Dermis microvascular lymphatic vessel endothelial cell (primary cell): Measurements from ENCODE around the gene VEGFB. TPM values are rescaled to one million over a fixed set of nuclear protein-coding genes. Genes with fewer than 3 reads are reported as not detected.

ENCODE experiments used
- DNase-seq, 2 donors: peaks; one replicate each; pipeline versions ENCODE4 v3.0.0 to v3.0.0-alpha.2; 2010; ENCODE audit warnings: low read depth in 2 of 2
- total RNA-seq: library from RNA; depleted of rRNA; stranded (reverse); fragments of >200 nt; gene quantifications from 2 replicates; pipeline ENCODE4 v1.2.1, GENCODE V29; 2014

Gene VEGFB
- total RNA-seq, 1 donor from 2014 or later, result 7.7 TPM

DNA sequence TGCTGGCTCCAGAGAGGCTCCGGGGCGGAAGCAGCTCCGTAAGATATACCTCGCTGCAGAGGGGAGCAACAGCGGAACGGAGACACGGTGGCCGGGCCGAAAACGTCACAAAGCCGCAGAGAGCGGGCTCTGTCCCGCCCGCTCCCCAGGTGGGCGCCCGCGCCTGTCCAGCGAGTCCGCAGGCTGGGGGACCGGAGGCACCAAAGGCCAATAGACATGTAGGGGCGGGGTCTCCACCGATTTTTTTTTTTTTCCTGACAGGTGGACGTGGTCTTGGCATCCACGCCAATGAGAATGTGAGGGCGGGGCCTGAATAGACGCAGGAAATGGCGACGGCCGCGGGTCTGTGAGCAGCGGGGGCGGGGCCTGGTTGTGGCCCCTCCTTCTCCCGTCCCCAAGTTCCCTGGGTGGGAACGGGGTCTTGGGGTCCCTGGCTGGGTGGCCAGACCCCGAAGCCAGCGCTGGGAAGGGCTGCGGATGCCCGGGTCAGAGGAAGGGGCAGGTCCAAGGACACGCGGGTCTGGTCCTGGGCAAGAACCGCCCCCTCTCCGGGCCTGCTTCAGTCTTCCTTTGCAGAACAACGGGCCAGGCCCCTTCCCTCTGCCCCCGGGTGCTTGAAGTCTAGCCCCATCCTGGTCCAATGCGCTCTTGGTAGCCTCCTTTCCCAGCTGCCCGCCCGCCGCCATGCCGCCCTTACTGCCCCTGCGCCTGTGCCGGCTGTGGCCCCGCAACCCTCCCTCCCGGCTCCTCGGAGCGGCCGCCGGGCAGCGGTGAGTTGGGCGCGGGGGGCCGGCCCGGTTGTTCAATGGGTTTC lies 4.0 kb upstream of the VEGFB start, which contains the start of gene DNAJC4:
TSS of gene DNAJC4 (plus strand) at position 378 of the 814 bp plus-strand sequence. CDS start at position 685, 307 bp downstream.
- DNase-seq, result peak; percentile 85 to 96

DNA sequence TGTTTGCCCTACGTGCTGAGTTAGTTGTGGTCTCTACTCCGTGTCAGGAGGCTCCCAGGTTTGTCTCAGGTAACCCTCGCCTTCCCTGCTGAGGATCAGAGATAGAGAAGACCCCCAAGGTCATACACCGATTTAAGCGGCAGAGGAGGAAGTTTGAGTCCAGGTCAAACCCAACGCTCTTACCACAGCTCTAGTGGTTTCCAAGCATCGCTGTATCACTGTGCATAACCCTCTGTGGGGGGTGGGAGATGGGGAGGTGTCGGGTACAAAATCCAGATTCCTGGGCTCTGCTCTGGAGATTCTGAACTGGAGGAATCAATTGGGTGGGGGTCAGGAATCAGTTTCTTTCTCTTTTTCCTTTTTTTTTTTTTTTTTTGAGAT lies 3.4 kb upstream of the VEGFB start:
- DNase-seq, result no peak

DNA sequence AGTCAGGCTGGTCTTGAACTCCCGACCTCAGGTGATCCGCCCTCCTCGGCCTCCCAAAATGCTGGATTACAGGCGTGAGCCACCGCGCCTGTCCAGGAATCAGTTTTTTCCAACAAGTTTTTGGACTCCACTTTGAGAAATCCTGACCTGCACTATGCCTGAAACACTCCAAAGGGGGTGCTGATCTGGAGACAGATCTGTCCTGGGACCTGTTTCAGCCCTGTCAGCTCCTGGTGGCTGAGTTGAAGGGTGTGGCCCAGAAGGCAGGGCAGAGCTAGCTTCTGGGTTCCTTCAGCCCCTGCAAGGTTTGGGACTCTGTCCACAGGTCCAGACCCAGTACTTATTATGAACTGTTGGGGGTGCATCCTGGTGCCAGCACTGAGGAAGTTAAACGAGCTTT lies 2.8 kb upstream of the VEGFB start:
- no peak for DNase-seq

DNA sequence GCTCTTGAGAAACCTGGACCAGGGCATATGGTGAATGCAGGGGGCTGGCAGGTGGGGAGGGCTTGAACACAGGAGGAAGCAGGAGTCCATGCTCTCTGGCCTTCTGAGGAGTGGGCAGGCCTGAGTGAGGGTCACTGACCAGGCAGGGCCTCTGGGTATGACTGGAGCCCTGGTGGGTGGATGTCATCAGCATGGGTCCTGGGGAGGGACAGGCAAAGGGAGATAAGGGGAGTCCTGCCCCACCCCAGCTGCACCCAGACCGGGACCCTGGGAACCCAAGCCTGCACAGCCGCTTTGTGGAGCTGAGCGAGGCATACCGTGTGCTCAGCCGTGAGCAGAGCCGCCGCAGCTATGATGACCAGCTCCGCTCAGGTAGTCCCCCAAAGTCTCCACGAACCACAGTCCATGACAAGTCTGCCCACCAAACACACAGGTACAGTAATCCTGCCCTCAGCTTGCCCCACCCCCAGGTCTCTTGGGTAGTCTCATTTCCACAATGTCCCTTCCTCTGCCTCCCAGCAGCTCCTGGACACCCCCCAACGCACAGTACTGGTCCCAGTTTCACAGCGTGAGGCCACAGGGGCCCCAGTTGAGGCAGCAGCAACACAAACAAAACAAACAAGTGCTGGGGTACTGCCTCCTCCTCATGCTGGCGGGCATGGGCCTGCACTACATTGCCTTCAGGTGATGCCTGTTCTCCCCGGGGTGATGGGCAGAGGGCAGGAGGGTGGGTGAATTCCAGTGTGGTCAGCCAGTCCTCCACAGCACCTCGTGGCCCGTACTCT lies 2.0 kb upstream of the VEGFB start:
- DNase-seq, result no peak

DNA sequence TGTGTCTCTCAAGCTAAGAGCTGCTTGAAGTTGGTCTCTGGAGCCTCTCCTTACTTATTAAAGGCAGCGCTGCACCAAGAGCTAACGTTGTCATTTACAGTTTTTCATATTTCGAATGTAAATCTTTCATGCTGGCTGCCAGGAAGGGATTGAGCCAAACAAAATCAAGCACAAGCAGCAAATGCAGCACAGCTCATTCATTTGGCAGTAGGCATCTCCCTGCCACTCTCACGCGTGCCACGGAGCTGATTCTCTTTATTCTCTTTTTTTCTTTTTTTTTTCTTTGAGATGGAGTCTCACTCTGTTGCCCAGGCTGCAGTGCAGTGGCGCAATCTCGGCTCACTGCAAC lies 1.4 kb upstream of the VEGFB start:
- DNase-seq, result no peak

DNA sequence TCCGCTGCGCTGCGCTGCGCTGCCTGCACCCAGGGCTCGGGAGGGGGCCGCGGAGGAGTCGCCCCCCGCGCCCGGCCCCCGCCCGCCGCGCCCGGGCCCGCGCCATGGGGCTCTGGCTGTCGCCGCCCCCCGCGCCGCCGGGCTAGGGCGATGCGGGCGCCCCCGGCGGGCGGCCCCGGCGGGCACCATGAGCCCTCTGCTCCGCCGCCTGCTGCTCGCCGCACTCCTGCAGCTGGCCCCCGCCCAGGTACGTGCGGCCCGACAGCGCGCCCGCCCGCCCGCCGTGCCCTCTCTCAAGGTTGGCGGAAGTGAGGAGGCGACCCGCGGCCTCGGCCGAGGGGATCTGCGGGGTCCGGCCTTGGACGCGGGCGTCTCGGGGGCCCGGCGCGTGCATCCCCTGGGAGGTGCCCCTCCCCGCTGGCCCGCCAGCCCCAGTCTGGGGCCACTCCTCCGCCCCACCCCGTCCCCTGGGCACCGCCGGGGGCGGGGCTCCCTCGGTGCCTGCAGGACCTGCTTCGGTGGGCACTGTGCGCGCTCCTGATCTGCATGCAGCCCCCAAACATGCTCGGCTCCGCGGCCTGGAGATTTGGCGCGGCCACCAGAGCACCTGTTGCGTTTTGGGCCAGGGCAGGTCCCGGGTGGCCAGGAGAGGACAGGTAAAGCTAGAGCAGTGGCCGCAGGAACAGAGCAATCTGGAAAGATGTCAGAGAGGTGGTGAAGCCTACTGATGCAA lies 429 bp downstream of the VEGFB start:
- DNase-seq, result peak in 1 of 2 donors; percentile 40

DNA sequence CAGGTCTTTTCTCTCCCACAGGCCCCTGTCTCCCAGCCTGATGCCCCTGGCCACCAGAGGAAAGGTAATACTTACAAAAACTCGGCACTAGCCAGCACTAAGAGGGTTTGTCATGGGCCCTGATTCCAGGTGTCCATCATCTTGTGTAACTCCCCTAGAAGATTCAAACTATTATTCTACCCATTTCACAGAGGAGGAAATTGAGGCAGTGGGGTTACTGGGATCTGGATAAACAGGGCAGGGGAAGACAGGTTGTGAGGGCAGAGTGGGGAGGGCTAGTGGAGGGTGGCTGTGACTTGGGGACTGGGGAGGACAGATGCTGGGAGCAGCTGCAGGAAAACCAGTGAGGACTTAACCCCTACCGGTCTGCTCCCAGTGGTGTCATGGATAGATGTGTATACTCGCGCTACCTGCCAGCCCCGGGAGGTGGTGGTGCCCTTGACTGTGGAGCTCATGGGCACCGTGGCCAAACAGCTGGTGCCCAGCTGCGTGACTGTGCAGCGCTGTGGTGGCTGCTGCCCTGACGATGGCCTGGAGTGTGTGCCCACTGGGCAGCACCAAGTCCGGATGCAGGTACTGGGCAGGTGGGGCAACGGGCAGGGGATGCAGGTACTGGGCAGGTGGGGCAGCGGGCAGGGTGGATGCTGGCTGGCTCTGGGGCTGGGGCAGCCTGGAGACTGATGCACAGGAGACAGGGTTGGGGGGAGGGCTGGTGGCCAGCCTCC lies 1.2 kb downstream of the VEGFB start:
- DNase-seq, result no peak

DNA sequence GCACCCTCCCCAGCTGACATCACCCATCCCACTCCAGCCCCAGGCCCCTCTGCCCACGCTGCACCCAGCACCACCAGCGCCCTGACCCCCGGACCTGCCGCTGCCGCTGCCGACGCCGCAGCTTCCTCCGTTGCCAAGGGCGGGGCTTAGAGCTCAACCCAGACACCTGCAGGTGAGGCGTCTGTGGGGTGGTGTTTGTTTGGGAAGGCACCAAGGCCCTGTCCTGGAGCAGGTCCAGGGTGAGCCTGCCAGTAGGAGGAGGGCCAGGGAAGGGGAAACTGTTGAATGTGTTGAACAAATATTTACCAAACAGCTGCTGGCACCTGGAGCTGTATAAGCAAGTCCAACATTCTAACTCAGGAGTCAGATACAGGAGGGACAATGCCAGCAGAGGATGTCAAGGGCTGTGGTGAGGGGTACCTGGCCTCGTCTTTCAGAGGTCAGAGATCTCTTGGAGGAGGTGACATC lies 3.1 kb downstream of the VEGFB start:
- no peak for DNase-seq

DNA sequence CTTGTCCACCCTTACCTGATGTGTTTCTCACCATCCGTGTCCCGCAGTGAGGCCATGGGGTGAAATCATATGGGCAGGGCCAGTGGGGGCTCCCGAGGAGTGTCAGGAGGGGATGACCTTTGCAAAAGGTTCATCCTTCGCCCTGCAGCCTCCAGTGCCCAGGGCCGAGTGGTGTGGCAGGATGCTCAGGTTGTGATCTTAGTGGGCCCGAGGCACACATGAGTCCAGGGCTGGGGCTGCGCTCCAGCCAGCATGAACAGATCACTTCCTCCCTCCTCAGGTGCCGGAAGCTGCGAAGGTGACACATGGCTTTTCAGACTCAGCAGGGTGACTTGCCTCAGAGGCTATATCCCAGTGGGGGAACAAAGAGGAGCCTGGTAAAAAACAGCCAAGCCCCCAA lies 3.7 kb downstream of the VEGFB start:
- no peak for DNase-seq

DNA sequence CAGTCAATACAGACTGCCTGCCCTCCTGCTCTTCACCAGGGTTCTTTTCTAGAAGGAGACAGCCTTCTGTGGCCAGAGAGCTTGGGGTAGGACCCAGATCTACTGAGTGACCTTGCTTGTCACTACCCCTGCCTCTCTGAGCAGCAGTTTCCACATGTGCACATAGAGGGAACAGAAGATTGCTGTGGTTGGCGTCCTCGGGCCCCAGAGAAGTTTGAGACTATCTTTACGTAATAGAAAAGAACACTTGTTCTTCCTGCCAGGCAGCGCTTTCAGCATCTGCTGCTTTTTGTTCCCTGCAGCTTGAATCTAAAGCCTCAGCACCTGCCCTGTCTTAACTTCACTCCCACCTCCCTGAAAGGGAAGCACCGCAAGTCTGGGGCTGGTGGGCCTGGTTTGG lies 4.6 kb downstream of the VEGFB start:
- DNase-seq, result no peak

DNA sequence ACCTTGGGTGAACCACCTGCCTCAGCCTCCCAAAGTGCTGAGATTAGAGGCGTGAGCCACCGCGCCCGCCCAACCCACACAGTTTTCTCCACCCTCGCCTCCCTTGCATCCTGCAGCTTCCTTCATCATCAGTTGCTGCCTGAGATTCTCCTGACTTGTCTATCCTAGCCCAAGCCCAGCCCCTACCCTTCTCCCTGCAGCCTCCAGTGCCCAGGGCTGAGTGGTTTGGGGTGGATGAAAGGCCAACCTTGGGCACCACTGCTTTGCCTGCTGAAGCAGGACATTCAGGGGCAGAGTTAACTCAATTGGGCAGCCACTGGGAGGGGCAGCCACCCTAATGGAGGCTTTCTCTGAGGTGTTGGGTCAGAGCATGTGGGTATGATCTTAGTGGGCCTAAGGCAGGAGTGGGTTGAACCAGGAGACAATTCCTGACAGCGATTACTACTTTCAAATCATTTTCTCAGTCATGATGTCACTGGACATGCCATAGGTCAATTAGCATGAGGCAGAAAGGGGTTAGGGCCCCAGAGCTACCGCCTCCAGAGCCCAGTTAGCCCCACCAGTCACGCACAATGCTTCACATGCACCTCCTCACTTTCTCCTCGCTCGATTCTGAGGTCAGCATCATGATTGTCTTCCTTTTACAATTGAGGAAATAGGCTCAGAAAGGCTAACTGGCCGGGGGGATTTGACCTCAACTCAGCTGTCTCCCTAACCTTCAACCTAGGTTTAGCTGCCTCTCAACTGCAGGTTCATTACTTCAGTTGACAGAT lies 5.5 kb downstream of the VEGFB start:
- no peak for DNase-seq

DNA sequence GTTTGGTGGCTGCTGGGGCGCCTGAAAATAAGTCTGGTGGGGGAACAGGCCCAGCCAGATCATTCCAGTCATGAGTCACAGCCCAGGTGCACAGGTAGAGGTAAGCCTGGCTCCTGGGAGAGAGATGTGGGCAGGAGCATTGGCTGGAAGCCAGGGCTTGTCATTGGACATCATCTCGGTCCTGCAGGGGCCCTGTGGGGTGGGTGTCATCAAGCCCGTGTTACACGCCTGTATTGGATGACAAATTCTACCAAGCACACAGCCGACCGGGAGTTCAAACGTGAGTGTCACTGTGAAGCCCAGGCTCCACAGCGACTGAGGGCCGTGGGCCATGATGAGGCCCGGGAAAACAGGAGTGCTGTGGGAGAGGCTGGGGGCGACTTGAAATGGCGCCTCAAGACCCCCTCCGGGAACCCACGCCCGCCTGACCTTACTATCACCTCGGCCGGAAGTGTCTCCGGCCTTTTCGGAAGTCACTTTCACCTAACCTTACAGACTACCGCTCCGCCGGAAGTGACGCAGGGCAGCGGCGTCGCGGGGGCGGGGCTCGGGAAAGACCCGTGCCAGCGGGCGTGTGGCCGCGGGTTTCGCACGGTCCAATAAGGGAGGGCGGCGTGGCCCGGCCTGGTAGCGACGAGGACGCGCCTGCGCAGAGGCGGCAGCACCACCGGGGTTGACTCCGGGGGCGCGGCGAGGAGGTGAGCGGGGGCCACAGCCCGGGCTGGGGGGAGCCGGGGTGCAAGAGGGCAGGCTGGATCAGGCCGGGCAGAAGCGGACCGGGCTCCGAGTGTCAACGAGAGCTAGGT lies 6.3 kb downstream of the VEGFB start, which contains the start of gene FKBP2:
TSS of gene FKBP2 (plus strand) at position 661 of the 806 bp plus-strand sequence. CDS start 1,293 bp downstream, outside the sequence.
- peak; percentile 91 to 97 for DNase-seq

DNA sequence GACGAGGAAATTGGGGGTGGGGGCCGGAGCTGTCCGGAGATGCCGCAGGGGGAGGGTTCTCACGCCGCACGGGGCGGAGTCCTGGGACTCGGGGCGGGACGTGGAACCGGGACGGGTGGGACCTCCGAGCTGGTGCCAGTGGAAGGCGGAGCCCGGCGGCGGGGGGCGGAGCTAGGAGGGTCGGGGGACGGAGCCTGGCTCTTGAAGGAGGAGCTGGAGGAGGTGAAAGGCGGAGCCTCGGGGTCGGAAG lies 6.8 kb downstream of the VEGFB start:
- peak in 1 of 2 donors; percentile 96 for DNase-seq

DNA sequence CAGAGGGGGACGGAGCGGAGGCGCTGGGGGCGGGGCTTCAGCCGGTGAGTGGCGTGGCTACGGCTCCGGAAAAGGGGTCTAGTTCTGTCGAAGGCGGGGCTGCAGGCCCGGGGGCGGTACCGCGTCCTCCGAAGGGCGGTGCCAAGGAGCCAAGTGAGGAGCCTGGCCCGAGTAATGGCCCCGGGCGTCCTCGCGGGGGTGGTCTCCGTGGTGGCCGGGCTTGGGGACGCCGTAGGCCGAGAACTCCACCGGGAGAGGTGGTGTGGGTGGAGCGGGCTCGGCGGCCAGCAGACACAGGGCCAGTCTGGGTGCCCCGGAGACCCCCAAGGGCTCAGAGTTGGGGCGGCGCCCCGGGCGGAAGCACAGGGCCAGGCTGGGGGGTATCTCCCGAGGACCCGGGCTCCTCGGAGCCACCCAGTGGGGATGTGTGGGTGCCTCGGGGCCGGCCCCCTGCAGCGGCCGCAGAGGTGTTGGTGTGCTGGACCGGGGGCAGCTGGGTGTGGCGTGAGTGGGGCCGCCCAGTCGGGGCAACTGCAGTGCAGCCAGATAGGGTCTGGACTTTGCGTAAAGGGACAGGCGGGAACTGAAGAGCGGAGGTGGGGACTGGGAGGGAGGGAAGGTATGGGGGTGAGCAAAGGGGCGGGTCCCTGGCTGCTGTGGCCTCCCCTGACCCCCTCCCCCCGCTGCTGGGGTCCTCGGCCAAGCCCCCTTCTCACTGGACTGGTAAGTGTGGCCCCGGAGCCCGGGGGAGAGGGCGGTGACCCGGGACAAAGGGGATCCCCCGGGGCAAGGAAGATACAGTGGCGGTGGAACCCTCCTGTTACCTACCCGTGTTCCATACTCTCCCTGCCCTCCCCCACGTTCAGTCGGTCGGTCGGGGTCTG lies 7.3 kb downstream of the VEGFB start:
- DNase-seq, result peak in 1 of 2 donors; percentile 100

DNA sequence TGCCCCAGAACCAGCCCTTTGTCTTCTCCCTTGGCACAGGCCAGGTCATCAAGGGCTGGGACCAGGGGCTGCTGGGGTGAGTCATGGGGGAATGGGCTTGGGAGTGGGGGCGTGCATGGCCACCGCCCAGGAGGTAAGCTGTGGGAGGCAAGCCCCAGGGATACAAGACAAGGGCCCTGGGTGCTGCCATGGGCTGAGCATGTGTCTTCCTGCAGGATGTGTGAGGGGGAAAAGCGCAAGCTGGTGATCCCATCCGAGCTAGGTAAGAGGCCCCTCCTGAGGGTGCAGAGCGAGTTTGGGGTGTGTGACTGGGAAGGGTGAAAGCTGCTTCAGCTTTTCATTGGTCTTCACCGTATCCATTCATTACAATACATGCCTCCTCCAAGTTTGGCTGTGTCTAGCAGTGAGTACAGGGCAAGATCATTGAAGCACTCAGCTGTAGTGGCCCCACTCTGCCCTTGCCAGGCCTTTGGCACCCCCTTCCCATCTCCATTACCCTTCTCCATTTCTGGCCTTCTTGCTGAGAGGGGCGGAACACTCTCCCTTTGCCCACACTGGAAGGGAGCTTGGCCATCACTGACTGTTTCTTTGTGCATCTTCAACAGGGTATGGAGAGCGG lies 9.0 kb downstream of the VEGFB start:
- DNase-seq, result no peak

DNA sequence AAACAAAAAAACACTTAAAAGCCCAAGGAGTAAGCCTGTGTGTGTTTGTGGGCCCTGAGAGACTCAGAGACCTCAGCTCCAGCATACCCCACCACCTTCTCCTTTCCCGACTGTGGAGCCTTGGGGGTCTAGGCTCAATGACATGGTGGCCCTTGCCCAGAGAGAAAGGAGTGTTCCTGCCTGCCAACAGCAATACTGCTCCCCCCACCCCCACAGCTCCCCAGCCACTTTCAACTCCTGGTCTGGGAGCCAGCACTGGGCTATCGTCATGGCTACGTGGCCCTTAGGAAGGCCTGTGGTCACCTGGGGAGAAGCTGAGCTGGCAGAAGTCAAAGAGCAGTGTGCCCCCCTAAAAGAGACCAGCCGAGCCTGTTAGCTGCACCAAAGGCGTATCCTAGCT lies 9.7 kb downstream of the VEGFB start:
- no peak for DNase-seq

DNA sequence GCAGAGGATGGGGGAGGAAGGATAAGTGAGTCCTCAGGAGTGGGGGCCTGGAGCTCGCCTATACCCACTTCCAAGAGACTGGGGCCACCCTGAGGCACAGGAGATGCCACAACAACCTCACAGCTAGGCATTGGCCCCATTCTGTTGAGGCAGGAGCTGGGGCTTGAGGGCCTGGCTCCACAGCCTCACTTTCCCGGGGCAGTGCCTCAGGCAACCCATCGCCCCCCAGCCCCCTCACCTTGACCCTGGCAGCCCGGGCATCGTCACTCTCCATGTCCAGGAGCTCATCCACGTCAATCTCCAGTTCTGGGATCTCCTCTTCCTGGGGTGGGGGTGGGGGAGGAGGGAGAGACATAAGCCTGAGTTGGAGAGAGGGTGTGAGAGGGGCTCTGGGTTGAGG lies 10.6 kb downstream of the VEGFB start:
- no peak for DNase-seq

DNA sequence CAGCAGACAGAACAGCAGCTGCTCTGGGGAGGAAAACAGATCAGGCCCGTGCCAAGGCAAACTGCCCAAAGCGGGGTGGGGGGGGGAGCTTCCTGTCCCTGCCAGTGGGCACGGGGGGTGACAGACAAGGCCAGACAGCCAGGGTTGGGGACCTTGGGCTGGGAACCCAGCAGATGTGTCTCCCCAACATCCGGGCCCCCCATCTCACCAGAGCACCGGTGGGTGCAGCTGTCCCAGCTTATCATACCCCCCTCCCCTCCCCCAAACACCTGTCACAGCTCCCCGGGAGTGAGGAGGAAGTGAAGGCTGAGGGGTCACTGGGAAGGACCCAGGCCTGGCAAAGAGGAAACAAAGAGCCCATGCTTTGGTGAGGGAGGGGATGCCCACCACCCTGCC lies 11.0 kb downstream of the VEGFB start:
- no peak for DNase-seq
